GM10248 (cell line): ENCODE data around the gene MMS19.
"Not testable (repeated sequence)": the region's sequence is repeated elsewhere in the genome, so short reads cannot be mapped to it uniquely, and the experiment has no call there.

ENCODE experiments used
- CTCF ChIA-PET: fragments of 300-600 bp; sonication (Branson Sonifier 250); formaldehyde crosslinking; extraction: SDS; loops from one replicate; lab custom pipeline; 2021; ENCODE audit warnings: antibody characterized with exemption; lab: Yijun Ruan, JAX
- POLR2A ChIA-PET: fragments of 350-650 bp; sonication (Branson Sonifier 250); formaldehyde crosslinking; extraction: SDS; loops from one replicate; lab custom pipeline; 2020; ENCODE audit warnings: antibody characterized with exemption; lab: Yijun Ruan, JAX
- DNase-seq: peaks from one replicate; pipeline ENCODE4 v3.0.0; 2012; ENCODE audit errors: extremely low spot score
- CTCF ChIP-seq: IDR thresholded peaks from 2 replicates; pipeline ENCODE4 v1.5.1; 2012; ENCODE audit warnings: mild to moderate bottlenecking, low read depth; ENCODE audit errors: extremely low read depth, missing control alignments, control extremely low read depth

Gene MMS19

GRCh38 chr10:97434055-97434454 is 64.2 kb downstream of the MMS19 start:
- TF ChIP-seq CTCF, result no peak
- ChIA-PET CTCF (interaction anchor here (1.0 to 2.1 kb wide), 2 partner anchors 11 to 27 kb away, joined by 3 to 5 read pairs; no protein-coding TSS in a partner anchor), POLR2A (interaction anchor here (0.6 to 0.9 kb wide), 2 partner anchors 32 to 571 kb away, joined by 3 to 5 read pairs; no protein-coding TSS in a partner anchor)
- no peak for DNase-seq

- CTCF ChIA-PET, result interaction anchor here (0.9 kb wide), 1 partner anchor 22 kb away, joined by 3 read pairs; no protein-coding TSS in a partner anchor
- no peak for DNase-seq
- POLR2A ChIA-PET, result interaction anchor here (0.6 kb wide), 1 partner anchor 26 kb away, joined by 5 read pairs; no protein-coding TSS in a partner anchor
- no peak for TF ChIP-seq CTCF
These were observed 69.6 kb downstream of the MMS19 start for GRCh38 chr10:97428572-97428981.

GRCh38 chr10:97427571-97428179 is 70.5 kb downstream of the MMS19 start:
- no peak for DNase-seq

GRCh38 chr10:97426776-97427570 is 71.2 kb downstream of the MMS19 start:
- ChIA-PET CTCF (interaction anchor here (1.5 kb wide), 1 partner anchor 15 kb away, joined by 4 read pairs; no protein-coding TSS in a partner anchor), POLR2A (interaction anchor here (0.6 kb wide), 3 partner anchors 14 to 138 kb away, joined by 4 to 5 read pairs (median 4); no protein-coding TSS in a partner anchor)
- no peak for TF ChIP-seq CTCF
- no peak for DNase-seq

More at GRCh38 chr10:97427571-97428179, 70.5 kb downstream of the MMS19 start:
- ChIA-PET CTCF (interaction anchor here (0.9 to 1.5 kb wide), 2 partner anchors 15 to 21 kb away, joined by 3 to 4 read pairs; no protein-coding TSS in a partner anchor), POLR2A (interaction anchor here (0.6 kb wide), 4 partner anchors 15 to 138 kb away, joined by 4 to 5 read pairs (median 4); no protein-coding TSS in a partner anchor)
- no peak for TF ChIP-seq CTCF

- DNase-seq, result peak; percentile 100
- peak; percentile 89 for TF ChIP-seq CTCF
- POLR2A ChIA-PET, result no interaction called here
- CTCF ChIA-PET, result no interaction called here
These were observed 72.1 kb downstream of the MMS19 start, which contains the start of gene PGAM1 for GRCh38 chr10:97425964-97426775. Gene PGAM1 (plus strand): TSS chr10:97426191. CDS start chr10:97426308, 117 bp downstream.

- POLR2A ChIA-PET, DNase-seq: not testable (repeated sequence)
- CTCF ChIA-PET, result interaction anchor here (2.0 to 7.0 kb wide), 3 partner anchors 12 to 23 kb away, joined by 7 to 62 read pairs (median 8); partner anchors contain the start of gene RRP12
These were observed 74.5 kb downstream of the MMS19 start for GRCh38 chr10:97423757-97424098.
